Measurements from ENCODE around the gene HS3ST2.

GRCh38 chr16:22945361-22945760 is 131.4 kb downstream of the HS3ST2 start:
- no peak for TF ChIP-seq CTCF (IDR thresholded peaks at IDR 0.05; ENCODE audit: insufficient read depth, low read depth, low read length)
- no peak for TF ChIP-seq EZH2 (IDR thresholded peaks at IDR 0.05; ENCODE audit: insufficient read depth, low read length)
